GM13976 (cell line): ENCODE data around the gene AGA.

Source experiments
- DNase-seq: peaks from one replicate; pipeline ENCODE4 v3.0.0; 2012; ENCODE audit warnings: low spot score
- CTCF ChIP-seq: IDR thresholded peaks from 2 replicates; pipeline ENCODE4 v1.5.1; 2012; ENCODE audit warnings: borderline replicate concordance, mild to moderate bottlenecking; ENCODE audit not compliant: insufficient read depth; ENCODE audit errors: extremely low read depth, missing control alignments, control extremely low read depth
- in situ Hi-C: fragments of 300-500 bp; cut with MboI; formaldehyde crosslinking; loops from one replicate; pipeline ENCODE4 v1.12.0; 2022; ENCODE audit warnings: low sequenced_read_pairs, mixed read lengths, inconsistent platforms; ENCODE audit not compliant: unreplicated experiment

AGA gene

GRCh38 chr4:177441061-177441802 is 1.0 kb downstream of the AGA start:
- in situ Hi-C loops = no loop called here
- DNase-seq = peak; percentile 26
- no peak for TF ChIP-seq CTCF

- in situ Hi-C loops = no loop called here
- no peak for TF ChIP-seq CTCF
- no peak for DNase-seq
These were observed 5.8 kb downstream of the AGA start for GRCh38 chr4:177436456-177436855.

- in situ Hi-C loops = no loop called here
- no peak for DNase-seq
- TF ChIP-seq CTCF = no peak
These were observed 7.6 kb downstream of the AGA start for GRCh38 chr4:177434667-177435066.

GRCh38 chr4:177427192-177427591 is 15.0 kb downstream of the AGA start:
- TF ChIP-seq CTCF = no peak
- in situ Hi-C loops = no loop called here
- no peak for DNase-seq

- TF ChIP-seq CTCF = no peak
- in situ Hi-C loops = no loop called here
- DNase-seq = no peak
These were observed 22.8 kb downstream of the AGA start for GRCh38 chr4:177419434-177419833.

- no peak for TF ChIP-seq CTCF
- DNase-seq = no peak
- in situ Hi-C loops = no loop called here
These were observed 28.6 kb downstream of the AGA start for GRCh38 chr4:177413656-177414055.
